Nephron (organoid): Measurements from ENCODE around the gene ANAPC7.
A peak's percentile ranks its signal among the peaks of the same experiment; 100 is the strongest.

Experiments used
- H3K27ac Mint-ChIP-seq, 3 experiments: 2 replicates each; pipeline ENCODE4 v1.8.0; 2020; ENCODE audit warnings: mixed read lengths in 3 of 3, mild to moderate bottlenecking in 2 of 3, moderate library complexity in 1 of 3
- H3K27me3 Mint-ChIP-seq: 2 replicates; pipeline ENCODE4 v1.8.0; 2021; ENCODE audit warnings: low read depth, mild to moderate bottlenecking, moderate library complexity, mixed read lengths
- H3K36me3 Mint-ChIP-seq: 2 replicates; pipeline ENCODE4 v1.8.0; 2020; ENCODE audit warnings: low read depth, mixed read lengths
- H3K4me1 Mint-ChIP-seq: 2 replicates; pipeline ENCODE4 v1.8.0; 2020; ENCODE audit warnings: mixed read lengths
- H3K4me3 Mint-ChIP-seq, 3 experiments: 2 replicates each; pipeline ENCODE4 v1.8.0; 2020; ENCODE audit warnings: mild to moderate bottlenecking in 3 of 3, mixed read lengths in 3 of 3, moderate library complexity in 2 of 3
- H3K9me3 Mint-ChIP-seq: 2 replicates; pipeline ENCODE4 v1.8.0; 2020; ENCODE audit warnings: mixed read lengths
- TF ChIP-seq, protein P1 (sequence below), 3 experiments: fragments of 200-600 bp; sonication (generic); IDR thresholded peaks; one replicate each; pipeline ENCODE4 v1.5.0; 2021; ENCODE audit warnings: antibody characterized with exemption in 3 of 3; ENCODE audit not compliant: unreplicated experiment in 3 of 3

Gene ANAPC7

DNA sequence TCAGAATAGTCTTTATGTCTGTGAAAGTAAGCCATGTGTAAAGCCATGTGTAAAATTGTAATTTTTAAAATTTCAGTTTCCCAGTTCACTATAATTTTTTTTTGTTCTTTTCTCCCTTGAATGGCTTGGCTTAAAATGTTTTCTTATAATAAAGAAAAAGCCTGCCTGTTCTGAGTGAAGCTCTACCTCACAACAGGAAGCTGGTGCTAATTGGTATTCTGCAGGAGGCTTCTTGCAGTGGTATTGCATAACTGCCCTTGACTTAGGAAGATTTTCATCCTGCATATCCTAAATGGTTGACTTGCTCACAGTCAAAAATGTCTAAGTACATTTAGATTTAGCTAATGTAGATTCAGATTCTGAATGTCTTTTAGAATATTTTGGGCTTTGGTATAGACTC lies 73.0 kb downstream of the ANAPC7 start:
- peaks cover 14% of the 10 kb centered on the region for H3K4me1 Mint-ChIP-seq
- H3K9me3 Mint-ChIP-seq, result no peaks in the 10 kb centered on the region
- peak overlapping the region in 2 of 3 experiments; percentile 20 to 44 for H3K27ac Mint-ChIP-seq
- H3K4me3 Mint-ChIP-seq, result no peak overlapping the region
- peaks cover 79% of the 10 kb centered on the region for H3K36me3 Mint-ChIP-seq
- no peaks in the 10 kb centered on the region for H3K27me3 Mint-ChIP-seq
- TF ChIP-seq, protein P1, sequence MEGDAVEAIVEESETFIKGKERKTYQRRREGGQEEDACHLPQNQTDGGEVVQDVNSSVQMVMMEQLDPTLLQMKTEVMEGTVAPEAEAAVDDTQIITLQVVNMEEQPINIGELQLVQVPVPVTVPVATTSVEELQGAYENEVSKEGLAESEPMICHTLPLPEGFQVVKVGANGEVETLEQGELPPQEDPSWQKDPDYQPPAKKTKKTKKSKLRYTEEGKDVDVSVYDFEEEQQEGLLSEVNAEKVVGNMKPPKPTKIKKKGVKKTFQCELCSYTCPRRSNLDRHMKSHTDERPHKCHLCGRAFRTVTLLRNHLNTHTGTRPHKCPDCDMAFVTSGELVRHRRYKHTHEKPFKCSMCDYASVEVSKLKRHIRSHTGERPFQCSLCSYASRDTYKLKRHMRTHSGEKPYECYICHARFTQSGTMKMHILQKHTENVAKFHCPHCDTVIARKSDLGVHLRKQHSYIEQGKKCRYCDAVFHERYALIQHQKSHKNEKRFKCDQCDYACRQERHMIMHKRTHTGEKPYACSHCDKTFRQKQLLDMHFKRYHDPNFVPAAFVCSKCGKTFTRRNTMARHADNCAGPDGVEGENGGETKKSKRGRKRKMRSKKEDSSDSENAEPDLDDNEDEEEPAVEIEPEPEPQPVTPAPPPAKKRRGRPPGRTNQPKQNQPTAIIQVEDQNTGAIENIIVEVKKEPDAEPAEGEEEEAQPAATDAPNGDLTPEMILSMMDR (IDR thresholded peaks at IDR 0.05; ENCODE audit: unreplicated experiment in 3 of 3), result no peak

GRCh38 chr12:110330124-110330523 lies 73.4 kb downstream of the ANAPC7 start:
- H3K9me3 Mint-ChIP-seq, result no peaks in the 10 kb centered on the region
- no peaks in the 10 kb centered on the region for H3K27me3 Mint-ChIP-seq
- peak overlapping the region in 2 of 3 experiments; percentile 20 to 44 for H3K27ac Mint-ChIP-seq
- H3K36me3 Mint-ChIP-seq, result peaks cover 77% of the 10 kb centered on the region
- TF ChIP-seq, protein P1 (IDR thresholded peaks at IDR 0.05; ENCODE audit: unreplicated experiment in 3 of 3), result no peak
- no peak overlapping the region for H3K4me3 Mint-ChIP-seq
- H3K4me1 Mint-ChIP-seq, result peaks cover 14% of the 10 kb centered on the region

GRCh38 chr12:110329710-110330109 lies 73.8 kb downstream of the ANAPC7 start:
- H3K9me3 Mint-ChIP-seq, result no peaks in the 10 kb centered on the region
- TF ChIP-seq, protein P1 (IDR thresholded peaks at IDR 0.05; ENCODE audit: unreplicated experiment in 3 of 3), result no peak
- no peak overlapping the region for H3K27ac Mint-ChIP-seq
- H3K4me1 Mint-ChIP-seq, result peaks cover 14% of the 10 kb centered on the region
- H3K27me3 Mint-ChIP-seq, result no peaks in the 10 kb centered on the region
- no peak overlapping the region for H3K4me3 Mint-ChIP-seq
- peaks cover 73% of the 10 kb centered on the region for H3K36me3 Mint-ChIP-seq
